IPS-20b (cell line): ENCODE results near the gene S100Z.
"Not testable (repeated sequence)": the region's sequence is repeated elsewhere in the genome, so short reads cannot be mapped to it uniquely, and the experiment has no call there.

Source experiments
- H3K27ac ChIP-seq: one replicate; pipeline ENCODE4 v1.5.1; 2013; ENCODE audit warnings: low read length
- H3K27me3 ChIP-seq: 2 replicates; pipeline ENCODE4 v1.6.1; 2013; ENCODE audit warnings: mild to moderate bottlenecking, low read length, inconsistent platforms; ENCODE audit not compliant: insufficient read depth
- H3K36me3 ChIP-seq: 2 replicates; pipeline ENCODE4 v1.6.1; 2013; ENCODE audit warnings: low read depth, mild to moderate bottlenecking, inconsistent platforms, low read length, moderate library complexity; ENCODE audit not compliant: insufficient read depth
- H3K4me1 ChIP-seq: 2 replicates; pipeline ENCODE4 v1.6.1; 2013; ENCODE audit warnings: mild to moderate bottlenecking, control low read depth, inconsistent platforms, low read length, moderate library complexity; ENCODE audit not compliant: insufficient read depth
- H3K4me3 ChIP-seq: 2 replicates; pipeline ENCODE4 v1.5.1; 2013; ENCODE audit warnings: mild to moderate bottlenecking, low read length, inconsistent platforms
- H3K9ac ChIP-seq: 2 replicates; pipeline ENCODE4 v1.6.1; 2013; ENCODE audit warnings: low read depth, mild to moderate bottlenecking, inconsistent platforms, low read length, moderate library complexity
- H3K9me3 ChIP-seq: 2 replicates; pipeline ENCODE4 v1.6.1; 2013; ENCODE audit warnings: mild to moderate bottlenecking, low read depth, low read length, inconsistent platforms; ENCODE audit not compliant: insufficient read depth

S100Z gene

GRCh38 chr5:76941442-76941841 lies 91.6 kb downstream of the S100Z start:
- H3K9ac ChIP-seq, result no peak overlapping the region
- H3K4me3 ChIP-seq, result no peak overlapping the region
- no peaks in the 10 kb centered on the region for H3K4me1 ChIP-seq
- H3K27ac ChIP-seq, result no peak overlapping the region
- H3K36me3 ChIP-seq, result no peaks in the 10 kb centered on the region
- no peaks in the 10 kb centered on the region for H3K9me3 ChIP-seq
- no peaks in the 10 kb centered on the region for H3K27me3 ChIP-seq

- Histone ChIP-seq H3K4me3 (no peak overlapping the region), H3K9ac (no peak overlapping the region), H3K9me3 (no peaks in the 10 kb centered on the region), H3K27ac (no peak overlapping the region), H3K27me3 (no peaks in the 10 kb centered on the region), H3K36me3 (no peaks in the 10 kb centered on the region), H3K4me1 (no peaks in the 10 kb centered on the region)
Measured at GRCh38 chr5:76942581-76942980, 92.8 kb downstream of the S100Z start.

GRCh38 chr5:76943006-76943405 lies 93.2 kb downstream of the S100Z start:
- Histone ChIP-seq H3K4me3 (no peak overlapping the region), H3K36me3 (no peaks in the 10 kb centered on the region), H3K9ac (no peak overlapping the region), H3K4me1 (no peaks in the 10 kb centered on the region), H3K9me3 (no peaks in the 10 kb centered on the region), H3K27ac (no peak overlapping the region), H3K27me3 (no peaks in the 10 kb centered on the region)

- Histone ChIP-seq H3K36me3 (no peaks in the 10 kb centered on the region), H3K27ac (no peak overlapping the region), H3K4me3 (no peak overlapping the region), H3K4me1 (no peaks in the 10 kb centered on the region), H3K9ac (no peak overlapping the region), H3K9me3 (no peaks in the 10 kb centered on the region), H3K27me3 (no peaks in the 10 kb centered on the region)
Measured at GRCh38 chr5:76944638-76945037, 94.8 kb downstream of the S100Z start.

DNA sequence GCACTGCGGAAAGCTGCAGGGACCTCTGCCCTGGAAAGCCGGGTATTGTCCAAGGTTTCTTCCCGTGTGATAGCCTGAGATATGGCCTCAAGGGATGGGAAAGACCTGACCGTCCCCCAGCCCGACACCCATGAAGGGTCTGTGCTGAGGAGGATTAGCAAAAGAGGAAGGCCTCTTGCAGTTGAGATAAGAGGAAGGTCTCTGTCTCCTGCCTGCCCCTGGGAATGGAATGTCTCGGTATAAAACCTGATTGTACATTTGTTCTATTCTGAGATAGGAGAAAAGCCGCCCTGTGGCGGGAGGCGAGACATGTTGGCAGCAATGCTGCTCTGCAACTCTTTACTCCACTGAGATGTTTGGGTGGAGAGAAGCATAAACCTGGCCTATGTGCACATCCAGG lies 95.4 kb downstream of the S100Z start:
- not testable (repeated sequence) for H3K9me3 ChIP-seq, H3K27ac ChIP-seq, H3K4me1 ChIP-seq, H3K4me3 ChIP-seq, H3K9ac ChIP-seq, H3K27me3 ChIP-seq, H3K36me3 ChIP-seq

GRCh38 chr5:76946090-76946489 lies 96.3 kb downstream of the S100Z start:
- no peak overlapping the region for H3K27ac ChIP-seq
- peaks cover 7% of the 10 kb centered on the region for H3K27me3 ChIP-seq
- H3K9me3 ChIP-seq, result no peaks in the 10 kb centered on the region
- no peak overlapping the region for H3K4me3 ChIP-seq
- H3K9ac ChIP-seq, result no peak overlapping the region
- no peaks in the 10 kb centered on the region for H3K36me3 ChIP-seq
- H3K4me1 ChIP-seq, result no peaks in the 10 kb centered on the region

- no peak overlapping the region for H3K4me3 ChIP-seq
- no peak overlapping the region for H3K9ac ChIP-seq
- H3K27me3 ChIP-seq, result peaks cover 17% of the 10 kb centered on the region
- no peaks in the 10 kb centered on the region for H3K4me1 ChIP-seq
- no peaks in the 10 kb centered on the region for H3K9me3 ChIP-seq
- no peak overlapping the region for H3K27ac ChIP-seq
- no peaks in the 10 kb centered on the region for H3K36me3 ChIP-seq
Measured at GRCh38 chr5:76947082-76947503, 97.3 kb downstream of the S100Z start.

DNA sequence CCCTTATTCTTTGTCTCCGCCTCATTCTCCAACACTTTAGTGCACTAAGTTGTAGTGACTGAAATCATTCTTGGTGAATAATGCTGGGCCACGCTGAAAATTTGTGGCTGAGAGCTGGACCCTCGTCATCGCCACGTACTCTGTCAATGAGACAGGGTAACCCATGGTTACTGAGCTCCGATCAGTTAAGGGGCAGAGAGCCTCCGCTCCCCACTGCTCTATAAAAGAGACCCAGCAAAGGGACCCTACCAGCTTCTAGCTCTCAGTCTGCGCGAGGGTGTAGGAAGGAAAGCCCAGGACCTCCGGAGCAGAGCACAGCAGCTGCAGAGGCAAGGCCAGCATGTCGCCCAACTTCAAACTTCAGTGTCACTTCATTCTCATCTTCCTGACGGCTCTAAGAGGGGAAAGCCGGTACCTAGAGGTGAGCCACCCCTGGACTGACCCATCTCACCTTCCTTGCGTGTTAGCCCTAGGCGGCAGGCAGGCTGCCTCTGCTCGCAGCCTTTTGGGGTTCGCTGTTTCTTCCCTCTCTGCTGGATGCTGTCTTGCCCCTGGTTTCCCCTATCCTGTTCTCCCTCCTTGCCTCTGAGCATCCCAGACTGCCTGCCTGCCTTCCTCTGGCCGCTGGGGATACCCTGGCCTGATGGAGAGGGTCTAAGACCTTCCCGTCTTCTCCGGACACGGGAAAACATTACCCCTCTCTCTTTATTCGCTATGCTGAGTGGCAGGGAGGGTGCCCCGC lies 103.2 kb downstream of the S100Z start, which contains the start of gene CRHBP:
CRHBP (plus strand) TSS at position 251 of the 742 bp plus-strand sequence; CDS start at position 341, 90 bp downstream.
- H3K27ac ChIP-seq, result no peak within 1 kb of the TSS
- peaks cover 59% of the 10 kb centered on the region for H3K27me3 ChIP-seq
- H3K9me3 ChIP-seq, result no peaks in the 10 kb centered on the region
- H3K4me1 ChIP-seq, result no peaks in the 10 kb centered on the region
- H3K9ac ChIP-seq, result no peak within 1 kb of the TSS; the same call in 1 of the 2 replicates
- H3K36me3 ChIP-seq, result no peaks in the 10 kb centered on the region
- peak within 1 kb of the TSS; percentile 76 for H3K4me3 ChIP-seq

GRCh38 chr5:76953551-76954382 lies 104.0 kb downstream of the S100Z start:
- H3K4me3 ChIP-seq, result peak overlapping the region; percentile 76

GRCh38 chr5:76954383-76954763 lies 104.6 kb downstream of the S100Z start:
- peaks cover 5% of the 10 kb centered on the region; the same call in 1 of the 2 replicates for H3K4me1 ChIP-seq
- H3K36me3 ChIP-seq, result no peaks in the 10 kb centered on the region
- H3K9me3 ChIP-seq, result no peaks in the 10 kb centered on the region
- H3K4me3 ChIP-seq, result peak overlapping the region; percentile 76
- peak overlapping the region; percentile 33; the same call in 1 of the 2 replicates for H3K9ac ChIP-seq
- H3K27me3 ChIP-seq, result peaks cover 59% of the 10 kb centered on the region
- no peak overlapping the region for H3K27ac ChIP-seq

More at GRCh38 chr5:76953551-76954382, 104.0 kb downstream of the S100Z start:
- Histone ChIP-seq H3K27ac (no peak overlapping the region), H3K4me1 (0 out of 2 replicates have a peak, but pooled peaks cover 5% of the 10 kb centered on the region), H3K9me3 (no peaks in the 10 kb centered on the region), H3K36me3 (no peaks in the 10 kb centered on the region), H3K9ac (peak overlapping the region; percentile 33; the same call in 1 of the 2 replicates), H3K27me3 (peaks cover 59% of the 10 kb centered on the region)

DNA sequence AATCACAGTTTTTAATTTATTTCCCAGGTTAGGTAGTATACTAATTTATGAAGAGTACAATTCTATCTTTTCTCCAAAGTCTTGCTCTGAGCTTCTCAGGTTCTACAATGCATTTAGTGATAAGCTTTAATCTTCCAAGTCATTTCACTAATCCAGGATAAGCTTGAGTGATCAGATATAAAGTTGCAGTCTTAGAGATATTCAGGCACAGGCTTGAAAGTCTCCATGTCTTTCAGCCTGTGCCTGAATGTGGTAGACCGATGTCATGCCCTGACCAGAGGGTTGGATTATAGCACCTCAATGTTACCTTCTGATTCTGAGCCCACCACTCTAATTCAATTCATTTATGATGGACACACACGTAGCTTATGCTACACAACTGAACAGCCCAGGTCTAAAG lies 106.2 kb downstream of the S100Z start:
- H3K36me3 ChIP-seq, result no peaks in the 10 kb centered on the region
- no peak overlapping the region for H3K9ac ChIP-seq
- peaks cover 53% of the 10 kb centered on the region for H3K27me3 ChIP-seq
- peaks cover 5% of the 10 kb centered on the region; the same call in 1 of the 2 replicates for H3K4me1 ChIP-seq
- no peak overlapping the region for H3K27ac ChIP-seq
- no peaks in the 10 kb centered on the region for H3K9me3 ChIP-seq
- no peak overlapping the region for H3K4me3 ChIP-seq
